Measurements from ENCODE around the gene NBEA.

The NBEA gene

DNA sequence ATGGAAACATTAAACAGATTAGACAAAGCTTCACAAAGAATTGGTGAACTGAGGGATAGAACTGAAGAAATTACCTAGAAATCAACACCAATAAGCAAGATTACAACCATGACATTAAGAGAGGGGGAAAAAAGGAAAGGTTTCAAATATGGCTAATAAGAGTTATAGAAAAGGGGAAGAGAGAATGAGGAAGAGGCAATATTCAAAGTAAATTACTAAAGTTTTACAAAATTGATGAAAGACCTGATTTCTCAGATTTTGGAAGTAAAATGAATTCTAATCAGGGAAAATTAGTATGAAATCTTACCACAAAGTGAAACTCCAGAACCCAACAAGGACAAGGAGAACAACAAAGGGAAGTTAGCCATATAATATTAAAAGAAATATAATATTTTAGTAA is 187.4 kb downstream of the NBEA start:
- TF ChIP-seq, protein P1, sequence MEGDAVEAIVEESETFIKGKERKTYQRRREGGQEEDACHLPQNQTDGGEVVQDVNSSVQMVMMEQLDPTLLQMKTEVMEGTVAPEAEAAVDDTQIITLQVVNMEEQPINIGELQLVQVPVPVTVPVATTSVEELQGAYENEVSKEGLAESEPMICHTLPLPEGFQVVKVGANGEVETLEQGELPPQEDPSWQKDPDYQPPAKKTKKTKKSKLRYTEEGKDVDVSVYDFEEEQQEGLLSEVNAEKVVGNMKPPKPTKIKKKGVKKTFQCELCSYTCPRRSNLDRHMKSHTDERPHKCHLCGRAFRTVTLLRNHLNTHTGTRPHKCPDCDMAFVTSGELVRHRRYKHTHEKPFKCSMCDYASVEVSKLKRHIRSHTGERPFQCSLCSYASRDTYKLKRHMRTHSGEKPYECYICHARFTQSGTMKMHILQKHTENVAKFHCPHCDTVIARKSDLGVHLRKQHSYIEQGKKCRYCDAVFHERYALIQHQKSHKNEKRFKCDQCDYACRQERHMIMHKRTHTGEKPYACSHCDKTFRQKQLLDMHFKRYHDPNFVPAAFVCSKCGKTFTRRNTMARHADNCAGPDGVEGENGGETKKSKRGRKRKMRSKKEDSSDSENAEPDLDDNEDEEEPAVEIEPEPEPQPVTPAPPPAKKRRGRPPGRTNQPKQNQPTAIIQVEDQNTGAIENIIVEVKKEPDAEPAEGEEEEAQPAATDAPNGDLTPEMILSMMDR (IDR thresholded peaks at IDR 0.05), result no peak

GRCh38 chr13:35131471-35131870 is 189.4 kb downstream of the NBEA start:
- TF ChIP-seq, protein P1 (IDR thresholded peaks at IDR 0.05), result no peak

DNA sequence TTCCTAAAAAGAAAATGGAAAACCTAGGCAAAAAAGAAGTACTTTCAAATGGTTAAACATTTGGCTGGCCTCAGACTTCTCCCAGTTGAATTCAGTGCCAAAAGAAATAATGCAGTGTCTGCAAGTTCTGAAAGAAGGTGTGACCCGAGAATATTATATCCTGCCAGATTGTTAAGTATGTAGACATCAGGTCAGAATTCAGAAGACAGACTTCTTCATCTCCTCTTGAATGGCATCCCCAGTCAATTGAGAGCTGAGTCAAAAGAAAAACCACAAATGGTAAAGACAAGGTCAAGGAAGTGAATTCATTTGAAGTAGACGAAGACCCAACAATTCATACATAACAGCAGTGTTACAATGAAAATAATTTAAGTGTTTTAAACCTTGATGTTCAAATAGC is 194.5 kb downstream of the NBEA start:
- TF ChIP-seq, protein P1 (IDR thresholded peaks at IDR 0.05), result no peak

DNA sequence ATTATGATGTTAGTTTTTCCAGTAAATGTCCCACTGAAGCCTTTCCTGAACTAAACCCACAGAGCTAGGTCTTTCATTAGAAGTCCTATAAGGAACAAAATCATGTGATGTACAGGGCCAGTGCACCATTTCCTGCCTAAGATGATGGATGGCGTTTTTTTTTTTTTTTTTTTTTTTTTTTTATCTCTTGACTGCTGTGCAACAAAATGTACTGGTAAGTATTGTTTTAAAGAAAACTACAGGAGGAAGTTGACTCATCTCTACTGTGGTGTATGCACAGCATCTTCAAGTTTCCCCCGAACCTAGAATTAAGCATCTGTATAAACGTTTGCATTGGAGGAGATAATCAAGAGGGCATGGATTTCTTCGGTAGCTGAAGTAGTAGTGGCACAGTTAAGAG is 197.5 kb downstream of the NBEA start:
- TF ChIP-seq, protein P1 (IDR thresholded peaks at IDR 0.05), result no peak

DNA sequence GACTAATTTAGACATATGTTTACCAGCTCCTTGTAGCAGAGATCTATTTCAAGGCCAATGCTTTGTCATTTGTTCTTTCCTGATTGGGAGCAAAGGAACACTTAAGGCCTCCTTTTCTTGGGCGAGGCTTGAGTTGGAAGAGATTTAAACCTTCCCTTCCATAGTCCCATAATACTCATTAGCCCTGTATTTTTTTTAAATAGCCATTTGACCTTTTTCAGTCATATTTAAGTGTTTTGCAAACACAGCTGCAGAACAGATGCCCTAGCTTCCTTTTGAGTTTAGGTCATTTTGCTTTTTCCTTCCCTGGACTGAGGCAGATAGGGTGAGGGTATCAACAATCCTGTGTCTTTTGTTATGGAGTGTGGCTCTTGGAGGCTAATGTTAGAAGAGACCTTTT is 198.3 kb downstream of the NBEA start:
- TF ChIP-seq, protein P1 (IDR thresholded peaks at IDR 0.05), result no peak

DNA sequence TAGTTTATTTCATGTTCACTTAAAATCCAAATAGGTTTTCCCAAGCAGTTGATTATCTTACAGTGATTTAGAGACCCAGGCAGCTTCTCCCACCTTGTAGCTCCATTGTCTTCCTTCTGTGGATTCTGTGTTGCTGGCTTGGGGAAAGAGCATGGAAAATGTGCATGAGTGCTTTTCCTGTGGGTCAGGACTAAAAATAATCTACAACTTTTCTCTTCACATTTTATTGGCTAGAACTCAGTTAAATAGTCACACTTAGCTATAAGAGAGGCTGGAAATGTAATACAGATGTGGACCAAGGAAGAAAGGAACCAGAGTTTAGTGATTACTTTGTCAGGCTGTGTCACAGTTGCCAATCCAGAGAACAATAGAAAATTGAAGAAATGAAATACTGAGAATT is 198.8 kb downstream of the NBEA start:
- TF ChIP-seq, protein P1 (IDR thresholded peaks at IDR 0.05), result no peak

GRCh38 chr13:35143123-35143522 is 201.1 kb downstream of the NBEA start:
- TF ChIP-seq, protein P1 (IDR thresholded peaks at IDR 0.05), result no peak

- TF ChIP-seq, protein P1 (IDR thresholded peaks at IDR 0.05), result no peak
Measured at GRCh38 chr13:35144166-35144890, 202.3 kb downstream of the NBEA start.

All from LNCAP (cell line).